ENCODE results near the gene PIP5K1C.

DNA sequence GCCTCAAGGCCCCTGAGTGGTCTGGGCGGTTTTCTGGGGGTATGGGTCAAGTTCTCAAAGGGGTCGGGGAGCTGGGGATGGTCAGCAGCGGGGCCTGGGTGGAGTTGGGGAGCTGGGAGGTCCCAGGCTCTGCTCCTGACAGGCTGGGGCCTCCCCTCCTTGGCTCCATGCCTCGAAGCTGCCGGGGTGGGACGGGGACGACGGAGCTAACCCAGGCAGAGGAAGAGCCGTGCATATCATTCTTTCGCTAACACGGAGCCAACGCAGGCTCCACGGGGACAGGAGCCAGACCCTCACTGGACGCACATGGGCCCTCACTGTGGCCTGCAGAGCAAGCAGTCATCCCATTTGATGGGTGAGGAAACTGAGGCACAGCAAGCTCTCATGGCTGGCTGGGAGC is 47.8 kb downstream of the PIP5K1C start:
- no peak for TF ChIP-seq EZH2phosphoT487 (IDR thresholded peaks at IDR 0.05)
- no peak for TF ChIP-seq CTCF (IDR thresholded peaks at IDR 0.05)
